Activated CD4-positive, alpha-beta memory T cell treated with anti-CD3 and anti-CD28 coated beads, Interleukin-2, amount 10 ng/mL, durations not matched to agents 7 days and 5 days (primary cell): ENCODE measurements around the gene C22orf39. TPM values are rescaled to one million over a fixed set of nuclear protein-coding genes. Genes with fewer than 3 reads are reported as not detected.

ENCODE experiments used
- CTCF ChIA-PET: fragments of 350-600 bp; sonication (Branson Sonifier 250); formaldehyde crosslinking; loops from one replicate; lab custom pipeline; 2021; ENCODE audit warnings: antibody characterized with exemption, inconsistent platforms; lab: Charles Lee
- POLR2A ChIA-PET: fragments of 350-600 bp; sonication (Branson Sonifier 250); formaldehyde crosslinking; loops from one replicate; lab custom pipeline; 2021; ENCODE audit warnings: antibody characterized with exemption; lab: Charles Lee
- DNase-seq: peaks from one replicate; pipeline ENCODE4 v3.0.0-alpha.2; 2020
- H3K27ac Mint-ChIP-seq: one replicate; pipeline ENCODE4 v1.8.0; 2021; ENCODE audit warnings: mild to moderate bottlenecking, mixed read lengths
- H3K27me3 Mint-ChIP-seq: one replicate; pipeline ENCODE4 v1.8.0; 2021; ENCODE audit warnings: mixed read lengths
- H3K36me3 Mint-ChIP-seq: one replicate; pipeline ENCODE4 v1.8.0; 2021; ENCODE audit warnings: low read depth, mixed read lengths
- H3K4me1 Mint-ChIP-seq: one replicate; pipeline ENCODE4 v1.8.0; 2021; ENCODE audit warnings: mixed read lengths
- H3K4me3 Mint-ChIP-seq: one replicate; pipeline ENCODE4 v1.8.0; 2021; ENCODE audit warnings: mild to moderate bottlenecking, mixed read lengths
- H3K9me3 Mint-ChIP-seq: one replicate; pipeline ENCODE4 v1.8.0; 2021; ENCODE audit warnings: mixed read lengths
- total RNA-seq, 2 experiments: library from RNA; stranded (reverse); gene quantifications; one replicate each; pipeline ENCODE4 v1.2.3, GENCODE V29; 2021

C22orf39 gene
- total RNA-seq, 2 experiments from 2014 or later = 31.8 to 32.9 TPM

- Mint-ChIP-seq H3K36me3 (peaks cover 49% of the 10 kb centered on the region), H3K4me3 (no peak overlapping the region), H3K27ac (no peak overlapping the region), H3K4me1 (peaks cover 35% of the 10 kb centered on the region), H3K9me3 (no peaks in the 10 kb centered on the region), H3K27me3 (no peaks in the 10 kb centered on the region)
- POLR2A ChIA-PET = interaction anchor here (0.7 to 1.7 kb wide), 2 partner anchors 36 to 107 kb away, joined by 3 to 5 read pairs; partner anchors contain the start of gene C22orf39
- no peak for DNase-seq
- CTCF ChIA-PET = no interaction called here
Observed at GRCh38 chr22:19483481-19484244, 36.2 kb upstream of the C22orf39 start.

- peaks cover 39% of the 10 kb centered on the region for H3K36me3 Mint-ChIP-seq
- POLR2A ChIA-PET = no interaction called here
- no peaks in the 10 kb centered on the region for H3K9me3 Mint-ChIP-seq
- H3K27me3 Mint-ChIP-seq = no peaks in the 10 kb centered on the region
- H3K4me1 Mint-ChIP-seq = peaks cover 41% of the 10 kb centered on the region
- no peak for DNase-seq
- no peak overlapping the region for H3K4me3 Mint-ChIP-seq
- CTCF ChIA-PET = no interaction called here
- no peak overlapping the region for H3K27ac Mint-ChIP-seq
Observed at GRCh38 chr22:19482297-19482696, 34.8 kb upstream of the C22orf39 start.

GRCh38 chr22:19480789-19481188 is 33.3 kb upstream of the C22orf39 start:
- Mint-ChIP-seq H3K4me1 (peaks cover 51% of the 10 kb centered on the region), H3K9me3 (no peaks in the 10 kb centered on the region), H3K4me3 (peak overlapping the region; percentile 100), H3K27ac (peak overlapping the region; percentile 95), H3K36me3 (peaks cover 38% of the 10 kb centered on the region), H3K27me3 (no peaks in the 10 kb centered on the region)
- CTCF ChIA-PET = interaction anchor here (0.8 to 2.2 kb wide), 4 partner anchors 11 to 336 kb away, joined by 3 to 8 read pairs (median 4); partner anchors contain the start of gene ESS2
- POLR2A ChIA-PET = interaction anchor here (0.6 to 5.0 kb wide), 8 partner anchors 8 to 1405 kb away, joined by 3 to 59 read pairs (median 8); partner anchors contain the start of genes C22orf39, HIRA and MRPL40
- no peak for DNase-seq

- Mint-ChIP-seq H3K27ac (peak overlapping the region; percentile 95), H3K36me3 (peaks cover 39% of the 10 kb centered on the region), H3K9me3 (no peaks in the 10 kb centered on the region), H3K4me3 (peak overlapping the region; percentile 100), H3K4me1 (peaks cover 52% of the 10 kb centered on the region), H3K27me3 (no peaks in the 10 kb centered on the region)
- peak; percentile 20 for DNase-seq
- CTCF ChIA-PET = interaction anchor here (0.6 to 3.3 kb wide), 9 partner anchors 8 to 572 kb away, joined by 3 to 16 read pairs (median 4); partner anchors contain the start of gene ESS2
- POLR2A ChIA-PET = interaction anchor here (0.6 to 5.0 kb wide), 18 partner anchors 9 to 1405 kb away, joined by 3 to 59 read pairs (median 4); partner anchors contain the start of genes C22orf39, ESS2, HIRA and MRPL40
Observed at GRCh38 chr22:19480173-19480568, 32.7 kb upstream of the C22orf39 start.

DNA sequence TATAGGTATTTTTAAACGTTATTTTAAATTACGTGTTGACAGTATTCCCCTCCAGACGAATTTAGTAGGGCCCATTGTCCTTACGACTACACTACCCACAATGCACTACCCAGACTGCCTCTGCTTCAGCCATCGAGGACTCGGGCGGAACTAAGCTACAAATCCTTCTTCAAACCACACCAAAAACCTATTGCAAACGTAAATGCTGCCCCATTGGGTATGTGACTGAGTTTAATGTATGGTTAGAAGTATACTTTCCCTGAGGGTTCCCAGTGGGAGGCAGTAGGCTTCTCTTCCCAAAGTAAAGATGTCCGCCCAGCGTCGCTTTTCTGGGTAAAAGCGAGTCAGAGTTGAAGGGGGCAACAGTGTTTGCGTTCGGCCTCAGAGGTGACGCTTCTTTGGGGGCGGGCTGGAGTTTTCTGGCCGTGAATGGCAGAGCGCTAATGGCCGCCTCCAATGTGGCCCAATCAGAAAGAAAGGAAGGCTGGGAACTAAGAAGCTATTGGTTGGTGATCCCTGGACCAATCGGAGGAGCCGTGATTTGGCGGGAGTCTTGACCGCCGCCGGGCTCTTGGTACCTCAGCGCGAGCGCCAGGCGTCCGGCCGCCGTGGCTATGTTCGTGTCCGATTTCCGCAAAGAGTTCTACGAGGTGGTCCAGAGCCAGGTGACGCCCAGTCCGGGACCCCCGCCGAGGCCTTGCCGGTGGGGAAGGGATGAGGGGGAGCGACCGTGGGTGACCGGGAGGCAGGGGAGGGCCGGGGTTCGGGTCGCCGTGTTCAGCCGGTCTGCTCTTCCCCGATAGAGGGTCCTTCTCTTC is 32.1 kb upstream of the C22orf39 start, which contains the start of gene CDC45:
Gene CDC45, plus strand, starts transcription at position 566 of the 818 bp plus-strand sequence. Its CDS starts 49 bp downstream, at position 615.
- CTCF ChIA-PET = interaction anchor here (0.6 to 3.3 kb wide), 9 partner anchors 9 to 571 kb away, joined by 3 to 16 read pairs (median 4); partner anchors contain the start of gene ESS2
- Mint-ChIP-seq H3K9me3 (no peaks in the 10 kb centered on the region), H3K36me3 (peaks cover 35% of the 10 kb centered on the region), H3K27ac (peak within 1 kb of the TSS; percentile 95), H3K4me3 (peak within 1 kb of the TSS; percentile 100), H3K4me1 (peaks cover 46% of the 10 kb centered on the region), H3K27me3 (no peaks in the 10 kb centered on the region)
- POLR2A ChIA-PET = interaction anchor here (0.7 to 5.0 kb wide), 23 partner anchors 10 to 1330 kb away, joined by 3 to 59 read pairs (median 4); partner anchors contain the start of genes C22orf39, DGCR2, ESS2 and HIRA
- peak; percentile 96 for DNase-seq

- H3K4me3 Mint-ChIP-seq = peak within 1 kb of the TSS; percentile 100
- POLR2A ChIA-PET = interaction anchor here (0.6 to 5.0 kb wide), 23 partner anchors 9 to 1329 kb away, joined by 3 to 59 read pairs (median 5); partner anchors contain the start of genes C22orf39, DGCR2, ESS2 and HIRA
- peak within 1 kb of the TSS; percentile 95 for H3K27ac Mint-ChIP-seq
- H3K9me3 Mint-ChIP-seq = no peaks in the 10 kb centered on the region
- peaks cover 31% of the 10 kb centered on the region for H3K36me3 Mint-ChIP-seq
- CTCF ChIA-PET = interaction anchor here (1.0 to 3.3 kb wide), 8 partner anchors 9 to 334 kb away, joined by 3 to 18 read pairs (median 6); partner anchors contain the start of genes ESS2, HIRA and MRPL40
- DNase-seq = peak; percentile 85
- peaks cover 43% of the 10 kb centered on the region for H3K4me1 Mint-ChIP-seq
- no peaks in the 10 kb centered on the region for H3K27me3 Mint-ChIP-seq
Observed at GRCh38 chr22:19478901-19479354, 31.4 kb upstream of the C22orf39 start, which contains the start of gene UFD1. TSS of gene UFD1 (minus strand) at chr22:19479193. CDS start at chr22:19479085, 108 bp downstream.

- Mint-ChIP-seq H3K36me3 (peaks cover 32% of the 10 kb centered on the region), H3K4me1 (peaks cover 38% of the 10 kb centered on the region), H3K9me3 (no peaks in the 10 kb centered on the region), H3K4me3 (peak overlapping the region; percentile 100), H3K27ac (peak overlapping the region; percentile 76), H3K27me3 (no peaks in the 10 kb centered on the region)
- POLR2A ChIA-PET = interaction anchor here (0.6 to 5.0 kb wide), 20 partner anchors 11 to 543 kb away, joined by 3 to 59 read pairs (median 4); partner anchors contain the start of genes C22orf39, ESS2, HIRA and MRPL40
- no peak for DNase-seq
- CTCF ChIA-PET = interaction anchor here (0.6 to 3.3 kb wide), 9 partner anchors 11 to 333 kb away, joined by 3 to 18 read pairs (median 4); partner anchors contain the start of genes C22orf39, ESS2, HIRA and MRPL40
Observed at GRCh38 chr22:19478045-19478900, 30.8 kb upstream of the C22orf39 start.

DNA sequence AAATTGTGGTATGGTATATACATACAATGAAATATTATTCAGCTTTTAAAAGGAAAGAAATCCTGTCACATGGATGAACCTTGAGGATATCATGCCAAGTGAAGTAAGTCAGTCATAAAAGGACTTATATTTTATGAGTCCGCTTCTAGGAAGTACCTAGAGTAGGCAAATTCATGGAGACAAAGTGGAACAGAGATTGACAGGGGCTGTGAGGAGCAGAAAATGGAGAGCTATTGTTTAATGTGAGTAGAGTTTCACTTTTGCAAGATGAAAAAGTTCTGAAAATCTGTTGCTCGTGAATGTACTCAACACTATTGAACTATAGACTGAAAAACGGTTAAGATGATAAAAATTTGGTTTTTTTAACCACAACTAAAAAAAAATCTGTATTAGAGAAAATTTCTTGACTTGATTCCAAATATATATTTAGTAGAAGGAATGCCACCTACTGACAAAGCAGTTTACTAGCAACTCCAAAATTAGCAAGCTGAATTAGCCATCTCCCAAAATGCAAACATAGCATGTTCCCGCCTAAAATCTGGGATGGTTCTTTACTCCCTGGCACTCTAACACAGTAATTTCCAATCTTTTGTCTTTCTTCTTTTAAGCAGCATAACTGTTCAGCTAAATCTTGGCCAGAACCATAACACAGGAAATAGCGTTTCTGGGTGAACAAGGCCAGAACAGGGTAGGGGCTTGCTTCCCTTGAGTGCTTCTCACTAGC is 30.0 kb upstream of the C22orf39 start:
- Mint-ChIP-seq H3K4me1 (peaks cover 35% of the 10 kb centered on the region), H3K4me3 (peak overlapping the region; percentile 100), H3K36me3 (peaks cover 35% of the 10 kb centered on the region), H3K27ac (peak overlapping the region; percentile 76), H3K9me3 (no peaks in the 10 kb centered on the region), H3K27me3 (no peaks in the 10 kb centered on the region)
- DNase-seq = no peak
- ChIA-PET CTCF (interaction anchor here (0.6 to 3.3 kb wide), 12 partner anchors 11 to 333 kb away, joined by 3 to 18 read pairs (median 4); partner anchors contain the start of genes C22orf39, ESS2, GSC2 and HIRA), POLR2A (interaction anchor here (0.9 to 5.0 kb wide), 14 partner anchors 10 to 544 kb away, joined by 3 to 59 read pairs (median 5); partner anchors contain the start of genes C22orf39, ESS2, HIRA and MRPL40)

- no peak for DNase-seq
- Mint-ChIP-seq H3K9me3 (no peaks in the 10 kb centered on the region), H3K4me1 (peaks cover 32% of the 10 kb centered on the region), H3K27ac (peak overlapping the region; percentile 47), H3K27me3 (no peaks in the 10 kb centered on the region), H3K4me3 (no peak overlapping the region), H3K36me3 (peaks cover 46% of the 10 kb centered on the region)
- CTCF ChIA-PET = interaction anchor here (1.3 to 2.8 kb wide), 2 partner anchors 9 to 154 kb away, joined by 3 to 18 read pairs; no protein-coding TSS in a partner anchor
- POLR2A ChIA-PET = interaction anchor here (5.0 kb wide), 1 partner anchor 44 kb away, joined by 59 read pairs; the partner anchor contains the start of genes HIRA and MRPL40
Observed at GRCh38 chr22:19476023-19476422, 28.5 kb upstream of the C22orf39 start.

DNA sequence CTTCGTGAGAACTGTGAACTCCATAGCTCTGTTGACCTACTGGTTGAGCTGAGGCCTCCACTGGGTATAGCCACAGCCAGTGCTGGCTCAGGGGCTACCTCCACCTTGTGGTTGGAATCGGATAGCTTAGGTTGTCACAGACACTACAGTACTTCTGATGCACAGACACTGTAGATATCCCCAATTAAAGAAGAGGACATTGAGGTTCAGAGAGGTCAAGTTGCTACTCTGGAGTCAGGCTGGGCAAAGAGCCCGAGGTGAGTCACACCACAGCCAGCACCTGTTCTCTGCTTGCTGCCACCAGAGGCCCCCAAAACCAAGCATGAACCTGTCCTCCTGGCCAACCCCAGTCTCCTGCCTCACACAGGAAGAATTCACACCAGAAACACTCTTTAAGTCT is 26.1 kb upstream of the C22orf39 start:
- H3K27me3 Mint-ChIP-seq = no peaks in the 10 kb centered on the region
- no peaks in the 10 kb centered on the region for H3K9me3 Mint-ChIP-seq
- POLR2A ChIA-PET = interaction anchor here (1.2 kb wide), 1 partner anchor 39 kb away, joined by 4 read pairs; no protein-coding TSS in a partner anchor
- peaks cover 19% of the 10 kb centered on the region for H3K4me1 Mint-ChIP-seq
- peaks cover 58% of the 10 kb centered on the region for H3K36me3 Mint-ChIP-seq
- no peak overlapping the region for H3K4me3 Mint-ChIP-seq
- CTCF ChIA-PET = interaction anchor here (1.4 kb wide), 2 partner anchors 159 to 294 kb away, joined by 3 to 5 read pairs; no protein-coding TSS in a partner anchor
- no peak for DNase-seq
- no peak overlapping the region for H3K27ac Mint-ChIP-seq
